H9 (cell line): ENCODE measurements around the gene CLEC3A. TPM values are rescaled to one million over a fixed set of nuclear protein-coding genes. Genes with fewer than 3 reads are reported as not detected.

Source experiments
- DNase-seq: peaks from one replicate; pipeline ENCODE4 v3.0.0-alpha.2; 2017
- H2AFZ ChIP-seq: one replicate; pipeline ENCODE4 v1.6.1; 2013; ENCODE audit warnings: mild to moderate bottlenecking, low read length, control low read depth, moderate library complexity
- H2AK5ac ChIP-seq: 2 replicates; pipeline ENCODE4 v1.6.1; 2013; ENCODE audit warnings: low read length, control low read depth, mixed read lengths; ENCODE audit not compliant: insufficient read length
- H2BK120ac ChIP-seq: one replicate; pipeline ENCODE4 v1.6.1; 2013; ENCODE audit warnings: low read depth, mild to moderate bottlenecking, low read length, control low read depth, inconsistent platforms; ENCODE audit not compliant: poor library complexity, severe bottlenecking
- H2BK12ac ChIP-seq: 2 replicates; pipeline ENCODE4 v1.6.1; 2013; ENCODE audit warnings: low read length, control low read depth, mixed read lengths, low read depth; ENCODE audit not compliant: insufficient read length
- H2BK15ac ChIP-seq: 2 replicates; pipeline ENCODE4 v1.6.1; 2013; ENCODE audit warnings: low read depth, low read length, control low read depth
- H2BK20ac ChIP-seq: one replicate; pipeline ENCODE4 v1.6.1; 2013; ENCODE audit warnings: low read depth, mild to moderate bottlenecking, low read length, control low read depth, inconsistent platforms; ENCODE audit not compliant: poor library complexity, severe bottlenecking
- H2BK5ac ChIP-seq: 2 replicates; pipeline ENCODE4 v1.6.1; 2013; ENCODE audit warnings: low read length, control low read depth, mixed read lengths; ENCODE audit not compliant: insufficient read length
- H3K14ac ChIP-seq: 2 replicates; pipeline ENCODE4 v1.6.1; 2013; ENCODE audit warnings: low read length, control low read depth; ENCODE audit not compliant: insufficient read depth
- H3K18ac ChIP-seq: 2 replicates; pipeline ENCODE4 v1.6.1; 2013; ENCODE audit warnings: low read depth, mild to moderate bottlenecking, mixed read lengths, low read length, control low read depth; ENCODE audit not compliant: insufficient read length
- H3K23ac ChIP-seq: 2 replicates; pipeline ENCODE4 v1.6.1; 2013; ENCODE audit warnings: low read length, control low read depth, mixed read lengths, low read depth; ENCODE audit not compliant: insufficient read length
- H3K23me2 ChIP-seq: 2 replicates; pipeline ENCODE4 v1.6.1; 2013; ENCODE audit warnings: low read depth, mild to moderate bottlenecking, mixed read lengths, low read length, control low read depth; ENCODE audit not compliant: insufficient read length, poor library complexity, severe bottlenecking
- H3K27ac ChIP-seq: 2 replicates; pipeline ENCODE4 v1.5.1; 2013; ENCODE audit warnings: low read length, control low read depth, mixed read lengths, low read depth; ENCODE audit not compliant: insufficient read length
- H3K27me3 ChIP-seq: 2 replicates; pipeline ENCODE4 v1.6.1; 2013; ENCODE audit warnings: low read length, control low read depth, inconsistent platforms; ENCODE audit not compliant: insufficient read depth
- H3K4ac ChIP-seq: 2 replicates; pipeline ENCODE4 v1.6.1; 2013; ENCODE audit warnings: low read depth, mild to moderate bottlenecking, control low read depth, inconsistent platforms, low read length, moderate library complexity
- H3K4me1 ChIP-seq: 2 replicates; pipeline ENCODE4 v1.6.1; 2013; ENCODE audit warnings: low read length, control low read depth, inconsistent platforms; ENCODE audit not compliant: insufficient read depth
- H3K4me2 ChIP-seq: 2 replicates; pipeline ENCODE4 v1.6.1; 2013; ENCODE audit warnings: low read length, control low read depth, mixed read lengths; ENCODE audit not compliant: insufficient read length, insufficient read depth
- H3K56ac ChIP-seq: 2 replicates; pipeline ENCODE4 v1.6.1; 2013; ENCODE audit warnings: low read depth, mild to moderate bottlenecking, mixed read lengths, low read length, control low read depth; ENCODE audit not compliant: insufficient read length
- H3K79me1 ChIP-seq: 2 replicates; pipeline ENCODE4 v1.6.1; 2013; ENCODE audit warnings: low read depth, mild to moderate bottlenecking, moderate library complexity, low read length, control low read depth, inconsistent platforms; ENCODE audit not compliant: insufficient read depth, poor library complexity, severe bottlenecking
- H3K79me2 ChIP-seq: 2 replicates; pipeline ENCODE4 v1.6.1; 2013; ENCODE audit warnings: low read length, control low read depth, inconsistent platforms; ENCODE audit not compliant: insufficient read depth
- H3K9ac ChIP-seq: 2 replicates; pipeline ENCODE4 v1.6.1; 2013; ENCODE audit warnings: low read length, control low read depth, mixed read lengths; ENCODE audit not compliant: insufficient read length; ENCODE audit errors: extremely low read depth
- H3K9me3 ChIP-seq: one replicate; pipeline ENCODE4 v1.6.1; 2013; ENCODE audit warnings: low read depth, low read length, inconsistent platforms; ENCODE audit not compliant: control insufficient read depth
- H3T11ph ChIP-seq: one replicate; pipeline ENCODE4 v1.6.1; 2013; ENCODE audit warnings: mild to moderate bottlenecking, low read length, control low read depth, inconsistent platforms
- H4K20me1 ChIP-seq: one replicate; pipeline ENCODE4 v1.6.1; 2013; ENCODE audit not compliant: control insufficient read depth, insufficient read length, insufficient read depth
- H4K5ac ChIP-seq: 2 replicates; pipeline ENCODE4 v1.6.1; 2013; ENCODE audit warnings: low read depth, mild to moderate bottlenecking, mixed read lengths, low read length, control low read depth; ENCODE audit not compliant: insufficient read length
- H4K8ac ChIP-seq: replicated peaks from 2 replicates; pipeline ENCODE4 v1.6.1; 2013; ENCODE audit warnings: low read length, control low read depth, mixed read lengths, low read depth; ENCODE audit not compliant: insufficient read length
- H4K91ac ChIP-seq: 2 replicates; pipeline ENCODE4 v1.6.1; 2013; ENCODE audit warnings: low read depth, mild to moderate bottlenecking, moderate library complexity, mixed read lengths, low read length, control low read depth; ENCODE audit not compliant: insufficient read length
- H3K27ac Mint-ChIP-seq, 3 experiments: 2 replicates in 2 of 3; 3 replicates in 1 of 3; pipeline ENCODE4 v1.8.0; 2020 to 2021; ENCODE audit warnings: mixed read lengths in 3 of 3, mild to moderate bottlenecking in 1 of 3, moderate library complexity in 1 of 3
- H3K27me3 Mint-ChIP-seq: 2 replicates; pipeline ENCODE4 v1.8.0; 2021; ENCODE audit warnings: low read depth, mild to moderate bottlenecking, moderate library complexity, mixed read lengths
- H3K36me3 Mint-ChIP-seq, 3 experiments: 2 replicates in 2 of 3; 3 replicates in 1 of 3; pipeline ENCODE4 v1.8.0; 2020 to 2021; ENCODE audit warnings: low read depth in 3 of 3, mixed read lengths in 3 of 3; ENCODE audit not compliant: insufficient read depth in 1 of 3
- H3K4me1 Mint-ChIP-seq, 2 experiments: 2 replicates each; pipeline ENCODE4 v1.8.0; 2020; ENCODE audit warnings: mixed read lengths in 2 of 2
- H3K4me3 Mint-ChIP-seq, 2 experiments: 2 replicates in 1 of 2; 3 replicates in 1 of 2; pipeline ENCODE4 v1.8.0; 2020 to 2021; ENCODE audit warnings: mild to moderate bottlenecking in 2 of 2, mixed read lengths in 2 of 2, moderate library complexity in 1 of 2
- H3K9me3 Mint-ChIP-seq, 2 experiments: 2 replicates in 1 of 2; 3 replicates in 1 of 2; pipeline ENCODE4 v1.8.0; 2020; ENCODE audit warnings: mild to moderate bottlenecking in 2 of 2, mixed read lengths in 2 of 2, moderate library complexity in 1 of 2
- CTCF ChIP-seq: fragments of 200-600 bp; sonication (generic); conservative IDR thresholded peaks from 3 replicates; pipeline ENCODE4 v1.8.0; 2021; ENCODE audit warnings: antibody characterized with exemption, mild to moderate bottlenecking
- WGBS: extraction: QIAGEN DNeasy Blood & Tissue Kit; methylation state at CpG from one replicate; pipeline ENCODE4 v1.1.7; 2013; ENCODE audit warnings: missing lambda C conversion rate, low lambda C conversion rate, mixed read lengths; ENCODE audit not compliant: insufficient read length; ENCODE audit errors: extremely low coverage; 5-methylcytosine and 5-hydroxymethylcytosine counted together
- total RNA-seq: library from RNA; stranded (reverse); gene quantifications from 2 replicates; pipeline ENCODE4 v1.2.1, GENCODE V29; 2021

Gene CLEC3A
- total RNA-seq, 1 experiment from 2014 or later: not detected

- Histone ChIP-seq H4K8ac (no peak overlapping the region), H3K79me2 (no peaks in the 10 kb centered on the region), H3K23ac (no peak overlapping the region), H3K4ac (no peak overlapping the region; the same call in 1 of the 2 replicates), H2BK20ac (peak overlapping the region; percentile 49), H2BK15ac (no peak overlapping the region), H3K4me1 (peaks cover 9% of the 10 kb centered on the region; the same call in 1 of the 2 replicates), H3K56ac (no peak overlapping the region), H4K20me1 (no peaks in the 10 kb centered on the region), H2BK120ac (peak overlapping the region; percentile 14), H2BK5ac (no peak overlapping the region), H3K9me3 (peaks cover 7% of the 10 kb centered on the region), H3K9ac (no peak overlapping the region), H3K27me3 (no peaks in the 10 kb centered on the region), H3K27ac (peak overlapping the region; percentile 88), H3K23me2 (no peaks in the 10 kb centered on the region), H3K18ac (peak overlapping the region; percentile 37), H3T11ph (peak overlapping the region; percentile 37), H3K14ac (no peak overlapping the region), H4K91ac (no peak overlapping the region), H2AK5ac (no peak overlapping the region), H4K5ac (no peak overlapping the region), H3K4me2 (no peak overlapping the region), H3K79me1 (no peaks in the 10 kb centered on the region), H2AFZ (no peak overlapping the region), H2BK12ac (no peak overlapping the region)
- H3K4me3 Mint-ChIP-seq: peak overlapping the region; percentile 4 to 53; a peak in 3 of 5 replicates
- peaks cover 45 to 54% of the 10 kb centered on the region in 2 experiments for H3K4me1 Mint-ChIP-seq
- peak; percentile 52 for DNase-seq
- TF ChIP-seq CTCF: no peak
- no peaks in the 10 kb centered on the region; the same call in 1 of the 2 replicates for H3K27me3 Mint-ChIP-seq
- peak overlapping the region; percentile 79 to 96 (median 93) for H3K27ac Mint-ChIP-seq
- no CpG with 5 or more reads among the region's 6 CpGs for WGBS
- H3K9me3 Mint-ChIP-seq: peaks cover 42 to 44% of the 10 kb centered on the region in 2 experiments
- peaks cover 17 to 49% (median 30%) of the 10 kb centered on the region in 3 experiments for H3K36me3 Mint-ChIP-seq
Measured at GRCh38 chr16:77993111-77993985, 29.0 kb upstream of the CLEC3A start.
